Endothelial cell of umbilical vein (primary cell): Measurements from ENCODE around the gene PLA2G5. TPM values are rescaled to one million over a fixed set of nuclear protein-coding genes. Genes with fewer than 3 reads are reported as not detected.

Experiments used
- BruUV-seq: library from RNA; stranded (reverse); fragments of 400-500 nt; replicated peaks from 2 replicates; lab custom pipeline; 2021; lab: Mats Ljungman, UMichigan
- CTCF ChIA-PET: fragments of 300-600, 350-600 bp; sonication (Branson Sonifier 250); formaldehyde crosslinking; loops from one replicate; lab custom pipeline; 2021; ENCODE audit warnings: antibody characterized with exemption, inconsistent platforms; lab: Charles Lee
- POLR2A ChIA-PET: fragments of 300-600, 350-600 bp; sonication (Branson Sonifier 250); formaldehyde crosslinking; loops from one replicate; lab custom pipeline; 2021; ENCODE audit warnings: antibody characterized with exemption, inconsistent platforms; lab: Charles Lee
- DNase-seq: peaks from one replicate; pipeline ENCODE4 v3.0.0-alpha.2; 2011; ENCODE audit warnings: low read depth, low spot score
- FAIRE-seq: peaks from 2 replicates; lab custom pipeline; 2011; peaks lifted over from hg19 to GRCh38; lab: Jason Lieb, UNC
- H2AFZ ChIP-seq: 2 replicates; pipeline ENCODE4 v1.6.0; 2012; ENCODE audit warnings: low read depth, low read length, control low read depth, inconsistent platforms
- H3K27ac ChIP-seq: 2 replicates; pipeline ENCODE4 v1.5.1; 2011; ENCODE audit warnings: low read depth, mild to moderate bottlenecking, control low read depth, low read length, moderate library complexity; ENCODE audit not compliant: insufficient read depth
- H3K27me3 ChIP-seq, 2 experiments: 2 replicates each; pipeline versions ENCODE4 v1.6.0 to v1.6.1; 2011; ENCODE audit warnings: low read length in 2 of 2, mixed read lengths in 1 of 2; ENCODE audit not compliant: control insufficient read depth in 2 of 2, insufficient read depth in 2 of 2
- H3K36me3 ChIP-seq, 2 experiments: 2 replicates in 1 of 2; 3 replicates in 1 of 2; pipeline ENCODE4 v1.5.1; 2011; ENCODE audit warnings: low read length in 2 of 2, mild to moderate bottlenecking in 1 of 2, moderate library complexity in 1 of 2; ENCODE audit not compliant: control insufficient read depth in 2 of 2, insufficient read depth in 2 of 2; ENCODE audit errors: extremely low read depth in 1 of 2
- H3K4me1 ChIP-seq: 3 replicates; pipeline ENCODE4 v1.5.1; 2011; ENCODE audit warnings: mild to moderate bottlenecking, low read length; ENCODE audit not compliant: control insufficient read depth, insufficient read depth; ENCODE audit errors: extremely low read depth
- H3K4me2 ChIP-seq: 2 replicates; pipeline ENCODE4 v1.6.1; 2011; ENCODE audit warnings: low read length, control low read depth, mixed read lengths; ENCODE audit not compliant: insufficient read depth
- H3K4me3 ChIP-seq, 3 experiments: fragments of 200-600 bp in 1 of 3; sonication (generic), shearing (Covaris generic) in 1 of 3; replicated peaks in 1 of 3; 2 replicates each; pipeline ENCODE4 v1.5.1; 2011 to 2016; ENCODE audit warnings: control low read depth in 3 of 3, low read length in 3 of 3, mild to moderate bottlenecking in 2 of 3, inconsistent platforms in 1 of 3, low read depth in 1 of 3, moderate library complexity in 1 of 3; ENCODE audit not compliant: insufficient read depth in 1 of 3
- H3K79me2 ChIP-seq: 2 replicates; pipeline ENCODE4 v1.6.0; 2012; ENCODE audit warnings: low read length, inconsistent platforms; ENCODE audit not compliant: control insufficient read depth, insufficient read depth
- H3K9ac ChIP-seq: replicated peaks from 2 replicates; pipeline ENCODE3; 2011; ENCODE audit warnings: low read length, control low read depth; ENCODE audit not compliant: insufficient read depth; ENCODE audit errors: extremely low read depth
- H3K9me1 ChIP-seq: replicated peaks from 3 replicates; pipeline ENCODE4 v1.6.0; 2011; ENCODE audit warnings: mild to moderate bottlenecking, low read length; ENCODE audit not compliant: control insufficient read depth, insufficient read depth; ENCODE audit errors: extremely low read depth
- H3K9me3 ChIP-seq: replicated peaks from 2 replicates; pipeline ENCODE4 v1.5.1; 2012; ENCODE audit warnings: low read length, inconsistent platforms; ENCODE audit not compliant: control insufficient read depth, insufficient read depth
- H4K20me1 ChIP-seq: replicated peaks from 2 replicates; pipeline ENCODE3; 2011; ENCODE audit warnings: mild to moderate bottlenecking, low read length; ENCODE audit not compliant: control insufficient read depth, insufficient read depth; ENCODE audit errors: extremely low read depth
- CTCF ChIP-seq, 2 donors: IDR thresholded peaks; 1 replicate in 1 of 2; 2 replicates in 1 of 2; pipeline ENCODE4 v1.5.1; 2011; ENCODE audit warnings: low read length in 2 of 2, mild to moderate bottlenecking in 2 of 2, moderate library complexity in 2 of 2, control low read depth in 1 of 2, inconsistent platforms in 1 of 2, low read depth in 1 of 2; ENCODE audit not compliant: insufficient read depth in 1 of 2; ENCODE audit errors: extremely low read depth in 1 of 2
- EZH2 ChIP-seq: IDR thresholded peaks from 2 replicates; pipeline ENCODE4 v1.6.1; 2012; ENCODE audit warnings: borderline replicate concordance, low read depth, mild to moderate bottlenecking, moderate library complexity, low read length, inconsistent platforms; ENCODE audit not compliant: severe bottlenecking
- FOS ChIP-seq: IDR thresholded peaks from 2 replicates; pipeline ENCODE4 v1.6.1; 2011; ENCODE audit warnings: mild to moderate bottlenecking, low read length, moderate library complexity, borderline replicate concordance; ENCODE audit not compliant: insufficient read depth
- GATA2 ChIP-seq: IDR thresholded peaks from 2 replicates; pipeline ENCODE4 v1.7.0; 2011; ENCODE audit warnings: low read depth, mild to moderate bottlenecking, moderate library complexity, mixed read lengths, low read length; ENCODE audit not compliant: insufficient read length, insufficient read depth
- JUN ChIP-seq: IDR thresholded peaks from 2 replicates; pipeline ENCODE4 v1.6.1; 2011; ENCODE audit warnings: borderline replicate concordance, low read depth; ENCODE audit not compliant: insufficient read length, insufficient read depth
- MYC ChIP-seq: IDR thresholded peaks from one replicate; pipeline ENCODE4 v1.6.1; 2011; ENCODE audit warnings: mild to moderate bottlenecking, low read depth, low read length
- POLR2A ChIP-seq: IDR thresholded peaks from 2 replicates; pipeline ENCODE4 v1.6.1; 2012; ENCODE audit warnings: low read depth, mild to moderate bottlenecking, control low read depth, low read length
- POLR2AphosphoS5 ChIP-seq: IDR thresholded peaks from 2 replicates; pipeline ENCODE4 v1.6.1; 2012; ENCODE audit warnings: low read depth, mild to moderate bottlenecking, control low read depth, low read length, moderate library complexity; ENCODE audit not compliant: insufficient read depth
- dilution Hi-C: fragments of 300-500 bp; cut with MboI; formaldehyde crosslinking; loops from one replicate; pipeline ENCODE4 v1.15.0; 2019; ENCODE audit warnings: low sequenced_read_pairs; ENCODE audit not compliant: extremely low pct_ligation_motif_present
- intact Hi-C: fragments of 100-400 bp; cut with micrococcal nuclease; formaldehyde crosslinking; loops from one replicate; pipeline ENCODE4 v1.10.0; 2022
- polyA plus RNA-seq, 4 experiments: library from polyadenylated mRNA; depleted of rRNA in 3 of 4; stranded (reverse) in 3 of 4; unstranded in 1 of 4; fragments of >200 nt; gene quantifications; 2 replicates each; pipeline versions ENCODE4 v1.2.1 to v1.2.3, GENCODE V29; 2011 to 2012; ENCODE audit warnings: missing spikeins in 1 of 4
- total RNA-seq: library from RNA; stranded (reverse); gene quantifications from 2 replicates; pipeline ENCODE4 v1.2.3, GENCODE V29; 2021
- TF ChIP-seq, protein P1 (sequence below): IDR thresholded peaks from 2 replicates; pipeline ENCODE4 v1.6.1; 2011; ENCODE audit not compliant: insufficient read depth, insufficient read length

The PLA2G5 gene
- total and polyA plus RNA-seq, 2 donors (not counting 3 experiments of a cell fraction or from before 2014, with no cell fraction given) = 0.06 TPM; not detected in 1

- peaks cover 2 to 8% of the 10 kb centered on the region in 2 experiments for H3K27me3 ChIP-seq
- no peak overlapping the region for H3K9ac ChIP-seq
- ChIA-PET POLR2A (no interaction called here), CTCF (interaction anchor here (1.5 kb wide), 1 partner anchor 119 kb away, joined by 5 read pairs; no protein-coding TSS in a partner anchor)
- TF ChIP-seq CTCF (IDR thresholded peaks at IDR 0.05; ENCODE audit: extremely low read depth in 1 of 2, insufficient read depth in 1 of 2, low read depth in 1 of 2, low read length in 2 of 2) (no peak), MYC (no peak), GATA2 (no peak), POLR2A (no peak), POLR2AphosphoS5 (no peak), JUN (no peak), FOS (no peak), EZH2 (no peak)
- TF ChIP-seq, protein P1, sequence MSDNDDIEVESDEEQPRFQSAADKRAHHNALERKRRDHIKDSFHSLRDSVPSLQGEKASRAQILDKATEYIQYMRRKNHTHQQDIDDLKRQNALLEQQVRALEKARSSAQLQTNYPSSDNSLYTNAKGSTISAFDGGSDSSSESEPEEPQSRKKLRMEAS = no peak
- no peak overlapping the region for H2AFZ ChIP-seq
- H3K9me1 ChIP-seq = no peaks in the 10 kb centered on the region
- dilution Hi-C loops = no loop called here
- FAIRE-seq (no peak), DNase-seq (no peak)
- no TSS peak for BruUV-seq
- H3K36me3 ChIP-seq = no peaks in the 10 kb centered on the region
- intact Hi-C loops = no loop called here
- no peak overlapping the region for H3K27ac ChIP-seq
- no peaks in the 10 kb centered on the region for H4K20me1 ChIP-seq
- no peaks in the 10 kb centered on the region for H3K79me2 ChIP-seq
- no peak overlapping the region for H3K4me2 ChIP-seq
- H3K4me3 ChIP-seq = no peak overlapping the region
- H3K4me1 ChIP-seq = no peaks in the 10 kb centered on the region
- H3K9me3 ChIP-seq = no peaks in the 10 kb centered on the region
Measured at GRCh38 chr1:20093940-20094391, 24.0 kb downstream of the PLA2G5 start.
